WERI-Rb-1 (cell line): ENCODE data around the gene KRI1.

Experiments
- DNase-seq: peaks from one replicate; pipeline ENCODE4 v3.0.0-alpha.2; 2020
- H3K27ac ChIP-seq: fragments of 250-450 bp; sonication (Bioruptor Pico); 2 replicates; pipeline ENCODE4 v1.5.1; 2020; ENCODE audit warnings: mild to moderate bottlenecking, moderate library complexity
- H3K27me3 ChIP-seq: fragments of 250-450 bp; sonication (Bioruptor Pico); 2 replicates; pipeline ENCODE4 v1.5.1; 2021; ENCODE audit warnings: mild to moderate bottlenecking, low read depth, moderate library complexity; ENCODE audit not compliant: insufficient read depth, severe bottlenecking
- H3K36me3 ChIP-seq: fragments of 250-450 bp; sonication (Bioruptor Pico); 2 replicates; pipeline ENCODE4 v1.5.1; 2020; ENCODE audit warnings: mild to moderate bottlenecking, moderate library complexity
- H3K4me3 ChIP-seq: 2 replicates; pipeline ENCODE4 v1.5.1; 2011; ENCODE audit warnings: low read depth, mild to moderate bottlenecking, control low read depth, low read length
- H3K9me3 ChIP-seq: fragments of 250-450 bp; sonication (Bioruptor Pico); 2 replicates; pipeline ENCODE4 v1.5.1; 2021; ENCODE audit warnings: mild to moderate bottlenecking, moderate library complexity; ENCODE audit not compliant: severe bottlenecking
- CTCF ChIP-seq: IDR thresholded peaks from 2 replicates; pipeline ENCODE4 v1.5.1; 2011; ENCODE audit warnings: low read depth, mild to moderate bottlenecking, control low read depth, inconsistent platforms, low read length

The KRI1 gene

GRCh38 chr19:10568826-10569651, 3.2 kb upstream of the KRI1 start, which contains the start of gene CDKN2D:
CDKN2D (minus strand) TSS chr19:10568979; CDS start chr19:10568653, 326 bp downstream.
- no peaks in the 10 kb centered on the region for H3K27me3 ChIP-seq
- H3K27ac ChIP-seq = peak within 1 kb of the TSS; percentile 98
- TF ChIP-seq CTCF = no peak
- no peaks in the 10 kb centered on the region for H3K9me3 ChIP-seq
- peaks cover 20% of the 10 kb centered on the region for H3K36me3 ChIP-seq
- DNase-seq = peak; percentile 100
- H3K4me3 ChIP-seq = peak within 1 kb of the TSS; percentile 77

GRCh38 chr19:10568062-10568825, 2.4 kb upstream of the KRI1 start:
- no peak for DNase-seq
- Histone ChIP-seq H3K27me3 (no peaks in the 10 kb centered on the region), H3K36me3 (peaks cover 28% of the 10 kb centered on the region), H3K27ac (peak overlapping the region; percentile 63), H3K4me3 (peak overlapping the region; percentile 77), H3K9me3 (no peaks in the 10 kb centered on the region)
- no peak for TF ChIP-seq CTCF

- Histone ChIP-seq H3K36me3 (peaks cover 34% of the 10 kb centered on the region), H3K27me3 (no peaks in the 10 kb centered on the region), H3K27ac (no peak overlapping the region), H3K4me3 (peak overlapping the region; percentile 77), H3K9me3 (no peaks in the 10 kb centered on the region)
- no peak for DNase-seq
- TF ChIP-seq CTCF = no peak
Measured at GRCh38 chr19:10567656-10568055, 1.8 kb upstream of the KRI1 start.

GRCh38 chr19:10566658-10567410, 1.0 kb upstream of the KRI1 start:
- H3K27ac ChIP-seq = peak overlapping the region; percentile 50
- H3K36me3 ChIP-seq = peaks cover 42% of the 10 kb centered on the region
- H3K27me3 ChIP-seq = no peaks in the 10 kb centered on the region
- no peak for TF ChIP-seq CTCF
- H3K9me3 ChIP-seq = no peaks in the 10 kb centered on the region
- no peak for DNase-seq
- H3K4me3 ChIP-seq = no peak overlapping the region

- no peak for TF ChIP-seq CTCF
- H3K9me3 ChIP-seq = no peaks in the 10 kb centered on the region
- H3K27ac ChIP-seq = peak overlapping the region; percentile 50
- H3K4me3 ChIP-seq = peak overlapping the region; percentile 23
- H3K36me3 ChIP-seq = peaks cover 47% of the 10 kb centered on the region
- no peak for DNase-seq
- no peaks in the 10 kb centered on the region for H3K27me3 ChIP-seq
Measured at GRCh38 chr19:10566408-10566657, 523 bp upstream of the KRI1 start.
